ENCODE measurements around the gene PARD3B. TPM values are rescaled to one million over a fixed set of nuclear protein-coding genes. Genes with fewer than 3 reads are reported as not detected.

PARD3B gene
- total and polyA plus RNA-seq, 2 experiments from 2014 or later: 3.5 to 4.4 TPM

- Histone ChIP-seq H3K27me3 (ENCODE audit: insufficient read depth) (no peaks in the 10 kb centered on the region), H3F3A (replicated peaks; ENCODE audit: low read depth) (no peaks in the 10 kb centered on the region), H4K20me1 (replicated peaks; ENCODE audit: insufficient read depth) (no peaks in the 10 kb centered on the region), H3K36me3 (ENCODE audit: insufficient read depth) (no peaks in the 10 kb centered on the region), H3K4me1 (ENCODE audit: insufficient read depth) (no peaks in the 10 kb centered on the region), H3K27ac (ENCODE audit: low read depth) (no peak overlapping the region), H3K4me2 (no peak overlapping the region), H3K9me2 (ENCODE audit: insufficient read depth) (no peaks in the 10 kb centered on the region), H3K79me2 (replicated peaks; ENCODE audit: insufficient read depth) (no peaks in the 10 kb centered on the region), H2AFZ (no peak overlapping the region), H3K4me3 (no peak overlapping the region)
- no peak for DNase-seq (ENCODE audit: low spot score)
- TF ChIP-seq NANOG (IDR thresholded peaks at IDR 0.05; ENCODE audit: borderline replicate concordance): no peak
- TF ChIP-seq ETS1 (IDR thresholded peaks at IDR 0.05): no peak
- TF ChIP-seq POLR2AphosphoS5 (IDR thresholded peaks at IDR 0.05; ENCODE audit: low read depth): no peak
- TF ChIP-seq ZNF114 (CRISPR knock-in tag; IDR thresholded peaks at IDR 0.05): no peak
- no peak for TF ChIP-seq JUNB (IDR thresholded peaks at IDR 0.05; ENCODE audit: unreplicated experiment)
- TF ChIP-seq, protein P1, sequence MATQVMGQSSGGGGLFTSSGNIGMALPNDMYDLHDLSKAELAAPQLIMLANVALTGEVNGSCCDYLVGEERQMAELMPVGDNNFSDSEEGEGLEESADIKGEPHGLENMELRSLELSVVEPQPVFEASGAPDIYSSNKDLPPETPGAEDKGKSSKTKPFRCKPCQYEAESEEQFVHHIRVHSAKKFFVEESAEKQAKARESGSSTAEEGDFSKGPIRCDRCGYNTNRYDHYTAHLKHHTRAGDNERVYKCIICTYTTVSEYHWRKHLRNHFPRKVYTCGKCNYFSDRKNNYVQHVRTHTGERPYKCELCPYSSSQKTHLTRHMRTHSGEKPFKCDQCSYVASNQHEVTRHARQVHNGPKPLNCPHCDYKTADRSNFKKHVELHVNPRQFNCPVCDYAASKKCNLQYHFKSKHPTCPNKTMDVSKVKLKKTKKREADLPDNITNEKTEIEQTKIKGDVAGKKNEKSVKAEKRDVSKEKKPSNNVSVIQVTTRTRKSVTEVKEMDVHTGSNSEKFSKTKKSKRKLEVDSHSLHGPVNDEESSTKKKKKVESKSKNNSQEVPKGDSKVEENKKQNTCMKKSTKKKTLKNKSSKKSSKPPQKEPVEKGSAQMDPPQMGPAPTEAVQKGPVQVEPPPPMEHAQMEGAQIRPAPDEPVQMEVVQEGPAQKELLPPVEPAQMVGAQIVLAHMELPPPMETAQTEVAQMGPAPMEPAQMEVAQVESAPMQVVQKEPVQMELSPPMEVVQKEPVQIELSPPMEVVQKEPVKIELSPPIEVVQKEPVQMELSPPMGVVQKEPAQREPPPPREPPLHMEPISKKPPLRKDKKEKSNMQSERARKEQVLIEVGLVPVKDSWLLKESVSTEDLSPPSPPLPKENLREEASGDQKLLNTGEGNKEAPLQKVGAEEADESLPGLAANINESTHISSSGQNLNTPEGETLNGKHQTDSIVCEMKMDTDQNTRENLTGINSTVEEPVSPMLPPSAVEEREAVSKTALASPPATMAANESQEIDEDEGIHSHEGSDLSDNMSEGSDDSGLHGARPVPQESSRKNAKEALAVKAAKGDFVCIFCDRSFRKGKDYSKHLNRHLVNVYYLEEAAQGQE (IDR thresholded peaks at IDR 0.05; ENCODE audit: unreplicated experiment): no peak
- no peak for TF ChIP-seq EZH2 (IDR thresholded peaks at IDR 0.05; ENCODE audit: low read depth, unreplicated experiment)
- no peak for TF ChIP-seq EZH2phosphoT487 (IDR thresholded peaks at IDR 0.05; ENCODE audit: unreplicated experiment)
- TF ChIP-seq STAT1 (IDR thresholded peaks at IDR 0.05; ENCODE audit: unreplicated experiment): no peak
- no peak for TF ChIP-seq CREB1 (CRISPR knock-in tag; IDR thresholded peaks at IDR 0.05; ENCODE audit: low read depth)
- TF ChIP-seq, protein P2, sequence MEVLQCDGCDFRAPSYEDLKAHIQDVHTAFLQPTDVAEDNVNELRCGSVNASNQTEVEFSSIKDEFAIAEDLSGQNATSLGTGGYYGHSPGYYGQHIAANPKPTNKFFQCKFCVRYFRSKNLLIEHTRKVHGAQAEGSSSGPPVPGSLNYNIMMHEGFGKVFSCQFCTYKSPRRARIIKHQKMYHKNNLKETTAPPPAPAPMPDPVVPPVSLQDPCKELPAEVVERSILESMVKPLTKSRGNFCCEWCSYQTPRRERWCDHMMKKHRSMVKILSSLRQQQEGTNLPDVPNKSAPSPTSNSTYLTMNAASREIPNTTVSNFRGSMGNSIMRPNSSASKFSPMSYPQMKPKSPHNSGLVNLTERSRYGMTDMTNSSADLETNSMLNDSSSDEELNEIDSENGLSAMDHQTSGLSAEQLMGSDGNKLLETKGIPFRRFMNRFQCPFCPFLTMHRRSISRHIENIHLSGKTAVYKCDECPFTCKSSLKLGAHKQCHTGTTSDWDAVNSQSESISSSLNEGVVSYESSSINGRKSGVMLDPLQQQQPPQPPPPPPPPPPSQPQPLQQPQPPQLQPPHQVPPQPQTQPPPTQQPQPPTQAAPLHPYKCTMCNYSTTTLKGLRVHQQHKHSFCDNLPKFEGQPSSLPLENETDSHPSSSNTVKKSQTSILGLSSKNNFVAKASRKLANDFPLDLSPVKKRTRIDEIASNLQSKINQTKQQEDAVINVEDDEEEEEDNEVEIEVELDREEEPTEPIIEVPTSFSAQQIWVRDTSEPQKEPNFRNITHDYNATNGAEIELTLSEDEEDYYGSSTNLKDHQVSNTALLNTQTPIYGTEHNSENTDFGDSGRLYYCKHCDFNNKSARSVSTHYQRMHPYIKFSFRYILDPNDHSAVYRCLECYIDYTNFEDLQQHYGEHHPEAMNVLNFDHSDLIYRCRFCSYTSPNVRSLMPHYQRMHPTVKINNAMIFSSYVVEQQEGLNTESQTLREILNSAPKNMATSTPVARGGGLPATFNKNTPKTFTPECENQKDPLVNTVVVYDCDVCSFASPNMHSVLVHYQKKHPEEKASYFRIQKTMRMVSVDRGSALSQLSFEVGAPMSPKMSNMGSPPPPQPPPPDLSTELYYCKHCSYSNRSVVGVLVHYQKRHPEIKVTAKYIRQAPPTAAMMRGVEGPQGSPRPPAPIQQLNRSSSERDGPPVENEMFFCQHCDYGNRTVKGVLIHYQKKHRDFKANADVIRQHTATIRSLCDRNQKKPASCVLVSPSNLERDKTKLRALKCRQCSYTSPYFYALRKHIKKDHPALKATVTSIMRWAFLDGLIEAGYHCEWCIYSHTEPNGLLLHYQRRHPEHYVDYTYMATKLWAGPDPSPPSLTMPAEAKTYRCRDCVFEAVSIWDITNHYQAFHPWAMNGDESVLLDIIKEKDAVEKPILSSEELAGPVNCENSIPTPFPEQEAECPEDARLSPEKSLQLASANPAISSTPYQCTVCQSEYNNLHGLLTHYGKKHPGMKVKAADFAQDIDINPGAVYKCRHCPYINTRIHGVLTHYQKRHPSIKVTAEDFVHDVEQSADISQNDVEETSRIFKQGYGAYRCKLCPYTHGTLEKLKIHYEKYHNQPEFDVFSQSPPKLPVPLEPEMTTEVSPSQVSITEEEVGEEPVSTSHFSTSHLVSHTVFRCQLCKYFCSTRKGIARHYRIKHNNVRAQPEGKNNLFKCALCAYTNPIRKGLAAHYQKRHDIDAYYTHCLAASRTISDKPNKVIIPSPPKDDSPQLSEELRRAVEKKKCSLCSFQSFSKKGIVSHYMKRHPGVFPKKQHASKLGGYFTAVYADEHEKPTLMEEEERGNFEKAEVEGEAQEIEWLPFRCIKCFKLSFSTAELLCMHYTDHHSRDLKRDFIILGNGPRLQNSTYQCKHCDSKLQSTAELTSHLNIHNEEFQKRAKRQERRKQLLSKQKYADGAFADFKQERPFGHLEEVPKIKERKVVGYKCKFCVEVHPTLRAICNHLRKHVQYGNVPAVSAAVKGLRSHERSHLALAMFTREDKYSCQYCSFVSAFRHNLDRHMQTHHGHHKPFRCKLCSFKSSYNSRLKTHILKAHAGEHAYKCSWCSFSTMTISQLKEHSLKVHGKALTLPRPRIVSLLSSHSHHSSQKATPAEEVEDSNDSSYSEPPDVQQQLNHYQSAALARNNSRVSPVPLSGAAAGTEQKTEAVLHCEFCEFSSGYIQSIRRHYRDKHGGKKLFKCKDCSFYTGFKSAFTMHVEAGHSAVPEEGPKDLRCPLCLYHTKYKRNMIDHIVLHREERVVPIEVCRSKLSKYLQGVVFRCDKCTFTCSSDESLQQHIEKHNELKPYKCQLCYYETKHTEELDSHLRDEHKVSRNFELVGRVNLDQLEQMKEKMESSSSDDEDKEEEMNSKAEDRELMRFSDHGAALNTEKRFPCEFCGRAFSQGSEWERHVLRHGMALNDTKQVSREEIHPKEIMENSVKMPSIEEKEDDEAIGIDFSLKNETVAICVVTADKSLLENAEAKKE (CRISPR knock-in tag; IDR thresholded peaks at IDR 0.05): no peak
- TF ChIP-seq CTCF (conservative IDR thresholded peaks at IDR 0.05; ENCODE audit: low read depth in 2 of 2): no peak
- no peak for TF ChIP-seq ZNF331 (CRISPR knock-in tag; IDR thresholded peaks at IDR 0.05; ENCODE audit: low read depth)
- no peaks in the 10 kb centered on the region for H3K36me3 Mint-ChIP-seq (ENCODE audit: low read depth)
- ATAC-seq: no peak
- no peak overlapping the region for H3K4me3 Mint-ChIP-seq
- peaks cover 2% of the 10 kb centered on the region for H3K27me3 Mint-ChIP-seq (ENCODE audit: insufficient read depth, low read depth, poor library complexity)
- peaks cover 6% of the 10 kb centered on the region for H3K4me1 Mint-ChIP-seq
- no peak overlapping the region for H3K27ac Mint-ChIP-seq
- no peaks in the 10 kb centered on the region for H3K9me3 Mint-ChIP-seq
Measured at GRCh38 chr2:205011031-205011430, 465.8 kb downstream of the PARD3B start.
